Right cardiac atrium (tissue), 5 donors: ENCODE measurements around the gene EXOC7. TPM values are rescaled to one million over a fixed set of nuclear protein-coding genes. Genes with fewer than 3 reads are reported as not detected.

Experiments
- ATAC-seq, 2 donors: fragments of 200-7000 bp; cut with Tn5 transposase; one replicate each; pipeline versions ENCODE4 v1.8.0 to v1.9.1; 2020; ENCODE audit warnings: moderate library complexity in 2 of 2, mild to moderate bottlenecking in 1 of 2
- DNase-seq, 3 donors: peaks; one replicate each; pipeline ENCODE4 v3.0.0-alpha.2; 2020
- H3K27ac ChIP-seq: one replicate; pipeline ENCODE4 v1.5.1; 2013; ENCODE audit warnings: mild to moderate bottlenecking, low read length, control low read depth, moderate library complexity
- H3K27me3 ChIP-seq: one replicate; pipeline ENCODE4 v1.6.1; 2013; ENCODE audit not compliant: control insufficient read depth, insufficient read depth
- H3K4me1 ChIP-seq: one replicate; pipeline ENCODE4 v1.6.1; 2013; ENCODE audit warnings: low read length; ENCODE audit not compliant: control insufficient read depth, insufficient read depth
- H3K4me3 ChIP-seq: one replicate; pipeline ENCODE4 v1.5.1; 2013; ENCODE audit warnings: low read length, control low read depth
- H3K9me3 ChIP-seq: one replicate; pipeline ENCODE4 v1.6.1; 2013; ENCODE audit warnings: low read length; ENCODE audit not compliant: control insufficient read depth
- WGBS: extraction: QIAGEN DNeasy Blood & Tissue Kit; methylation state at CpG from one replicate; pipeline ENCODE4 v1.1.7; 2013; 5-methylcytosine and 5-hydroxymethylcytosine counted together
- intact Hi-C, 4 donors: fragments of 100-400 bp; cut with DNase I; formaldehyde crosslinking; loops; one replicate each; pipeline versions ENCODE4 v1.11.0 to v1.14.0; 2022 to 2023
- polyA plus RNA-seq: library from polyadenylated mRNA; stranded (reverse); fragments of 200-250 nt; gene quantifications from one replicate; pipeline ENCODE4 v1.2.3, GENCODE V29; 2013
- total RNA-seq, 4 donors: library from RNA; stranded (reverse); fragmentation: NEBNext Ultra II Directional; extraction: Animal tissue kit (Norgen Biotek cat#: 25700); gene quantifications; one replicate each; pipeline ENCODE4 v1.2.1, GENCODE V29; 2021
- donor health status: healthy with polysubstance abuse.
- donor health status: DM: no; HTN: yes; CAD: no.
- donor health status: DM: no; HTN: no; CAD: no.
- donor health status: DM: no; HTN: yes; CAD: no; lungs with severe emphysema.
- donor health status: DM: yes; HTN: yes; CAD: no.

Gene EXOC7
- total and polyA plus RNA-seq, 5 donors: 40.4 to 93.5 (median 81.9) TPM

GRCh38 chr17:76130473-76130872, 26.9 kb upstream of the EXOC7 start:
- Histone ChIP-seq H3K9me3 (no peaks in the 10 kb centered on the region), H3K4me3 (no peak overlapping the region), H3K27me3 (no peaks in the 10 kb centered on the region), H3K4me1 (no peaks in the 10 kb centered on the region), H3K27ac (no peak overlapping the region)
- ATAC-seq (peak in 1 of 2 donors; percentile 23), DNase-seq (no peak)
- intact Hi-C loops: no loop called here
- WGBS: 30% methylated on average over 13 of the region's 13 CpGs

- Histone ChIP-seq H3K27ac (no peak overlapping the region), H3K27me3 (no peaks in the 10 kb centered on the region), H3K4me3 (no peak overlapping the region), H3K9me3 (no peaks in the 10 kb centered on the region), H3K4me1 (no peaks in the 10 kb centered on the region)
- 91% methylated on average over 1 of the region's 1 CpG for WGBS
- ATAC-seq: no peak
- intact Hi-C loops: loop anchor here in 2 of 4 donors (10.0 kb wide), 1 partner anchor 49 kb away; no protein-coding TSS in a partner anchor
- no peak for DNase-seq
Measured at GRCh38 chr17:76125922-76126321, 22.3 kb upstream of the EXOC7 start.

- H3K4me3 ChIP-seq: no peak overlapping the region
- WGBS: 93% methylated on average over 5 of the region's 5 CpGs
- H3K4me1 ChIP-seq: no peaks in the 10 kb centered on the region
- ATAC-seq (no peak), DNase-seq (no peak)
- intact Hi-C loops: loop anchor here in 2 of 4 donors (10.0 kb wide), 1 partner anchor 49 kb away; no protein-coding TSS in a partner anchor
- no peaks in the 10 kb centered on the region for H3K9me3 ChIP-seq
- H3K27me3 ChIP-seq: no peaks in the 10 kb centered on the region
- no peak overlapping the region for H3K27ac ChIP-seq
Measured at GRCh38 chr17:76125391-76125675, 21.7 kb upstream of the EXOC7 start.

- Histone ChIP-seq H3K9me3 (no peaks in the 10 kb centered on the region), H3K27me3 (no peaks in the 10 kb centered on the region), H3K27ac (no peak overlapping the region), H3K4me3 (no peak overlapping the region), H3K4me1 (no peaks in the 10 kb centered on the region)
- DNase-seq (no peak), ATAC-seq (no peak)
- intact Hi-C loops: loop anchor here (5.0 to 10.0 kb wide), 4 partner anchors 50 to 168 kb away; no protein-coding TSS in a partner anchor
- 83% methylated on average over 22 of the region's 22 CpGs for WGBS
Measured at GRCh38 chr17:76124582-76125390, 21.2 kb upstream of the EXOC7 start.

- ATAC-seq (no peak), DNase-seq (no peak)
- no peak overlapping the region for H3K27ac ChIP-seq
- intact Hi-C loops: loop anchor here (2.0 to 10.0 kb wide), 5 partner anchors 51 to 168 kb away; no protein-coding TSS in a partner anchor
- no peaks in the 10 kb centered on the region for H3K27me3 ChIP-seq
- H3K4me1 ChIP-seq: no peaks in the 10 kb centered on the region
- 86% methylated on average over 9 of the region's 9 CpGs for WGBS
- no peaks in the 10 kb centered on the region for H3K9me3 ChIP-seq
- H3K4me3 ChIP-seq: no peak overlapping the region
Measured at GRCh38 chr17:76123749-76124581, 20.4 kb upstream of the EXOC7 start.

GRCh38 chr17:76123191-76123499, 19.6 kb upstream of the EXOC7 start:
- intact Hi-C loops: loop anchor here (2.0 to 10.0 kb wide), 5 partner anchors 52 to 169 kb away; no protein-coding TSS in a partner anchor
- 83% methylated on average over 5 of the region's 5 CpGs for WGBS
- DNase-seq (no peak), ATAC-seq (no peak)
- H3K27me3 ChIP-seq: no peaks in the 10 kb centered on the region
- no peak overlapping the region for H3K27ac ChIP-seq
- no peaks in the 10 kb centered on the region for H3K9me3 ChIP-seq
- H3K4me3 ChIP-seq: no peak overlapping the region
- H3K4me1 ChIP-seq: no peaks in the 10 kb centered on the region

GRCh38 chr17:76122431-76123190, 19.0 kb upstream of the EXOC7 start:
- H3K27me3 ChIP-seq: no peaks in the 10 kb centered on the region
- DNase-seq: no peak

GRCh38 chr17:76121932-76122430, 18.4 kb upstream of the EXOC7 start:
- ATAC-seq: peak; percentile 41 to 49

More at GRCh38 chr17:76122431-76123190, 19.0 kb upstream of the EXOC7 start:
- H3K27ac ChIP-seq: no peak overlapping the region
- ATAC-seq: no peak
- no peak overlapping the region for H3K4me3 ChIP-seq
- WGBS: 87% methylated on average over 24 of the region's 24 CpGs
- no peaks in the 10 kb centered on the region for H3K9me3 ChIP-seq
- no peaks in the 10 kb centered on the region for H3K4me1 ChIP-seq
- intact Hi-C loops: loop anchor here (2.0 to 10.0 kb wide), 5 partner anchors 52 to 170 kb away; no protein-coding TSS in a partner anchor

GRCh38 chr17:76120658-76121008, 17.0 kb upstream of the EXOC7 start:
- intact Hi-C loops: loop anchor here (1.0 to 10.0 kb wide), 5 partner anchors 54 to 172 kb away; no protein-coding TSS in a partner anchor
- Histone ChIP-seq H3K27ac (no peak overlapping the region), H3K27me3 (no peaks in the 10 kb centered on the region), H3K9me3 (no peaks in the 10 kb centered on the region), H3K4me3 (no peak overlapping the region), H3K4me1 (no peaks in the 10 kb centered on the region)
- WGBS: 87% methylated on average over 5 of the region's 5 CpGs
- DNase-seq (no peak), ATAC-seq (no peak)

More at GRCh38 chr17:76121932-76122430, 18.4 kb upstream of the EXOC7 start:
- Histone ChIP-seq H3K27ac (no peak overlapping the region), H3K27me3 (no peaks in the 10 kb centered on the region), H3K9me3 (no peaks in the 10 kb centered on the region), H3K4me3 (peak overlapping the region; percentile 33), H3K4me1 (no peaks in the 10 kb centered on the region)
- DNase-seq: peak in 2 of 3 donors; percentile 72 to 73
- intact Hi-C loops: loop anchor here (1.0 to 10.0 kb wide), 6 partner anchors 53 to 170 kb away; no protein-coding TSS in a partner anchor
- 26% methylated on average over 42 of the region's 42 CpGs for WGBS
